ENCODE measurements around the gene CNST. TPM values are rescaled to one million over a fixed set of nuclear protein-coding genes. Genes with fewer than 3 reads are reported as not detected.
"Not testable (repeated sequence)": the region's sequence is repeated elsewhere in the genome, so short reads cannot be mapped to it uniquely, and the experiment has no call there.

The CNST gene
- total and polyA plus RNA-seq, 9 of the 15 experiments (the other 6 are each of a cell fraction or from before 2014, with no cell fraction given) = 17.0 to 55.3 (median 30.8) TPM

DNA sequence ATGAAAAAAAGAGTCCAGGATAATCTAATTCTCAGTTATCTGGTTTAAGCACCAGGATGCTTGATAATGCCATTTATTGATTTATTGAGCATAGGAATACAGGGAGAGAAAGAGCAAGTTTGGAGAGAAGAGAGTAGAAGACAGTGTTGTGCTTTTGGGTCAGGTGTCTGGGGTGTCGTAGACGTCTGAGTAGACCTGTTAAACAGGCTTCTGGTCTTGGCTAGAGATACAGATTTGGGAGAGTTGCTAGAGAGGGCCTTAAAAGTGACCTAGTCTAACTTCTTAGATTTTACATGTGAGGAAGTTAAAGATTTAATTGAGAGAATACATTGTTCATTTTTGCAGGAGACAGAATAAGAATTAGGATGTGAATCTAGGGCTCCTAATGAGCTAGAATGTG is 34.3 kb downstream of the CNST start (continued):
- TF ChIP-seq KDM5B (IDR thresholded peaks at IDR 0.05; ENCODE audit: insufficient replicate concordance, low read depth, low read length) = no peak

DNA sequence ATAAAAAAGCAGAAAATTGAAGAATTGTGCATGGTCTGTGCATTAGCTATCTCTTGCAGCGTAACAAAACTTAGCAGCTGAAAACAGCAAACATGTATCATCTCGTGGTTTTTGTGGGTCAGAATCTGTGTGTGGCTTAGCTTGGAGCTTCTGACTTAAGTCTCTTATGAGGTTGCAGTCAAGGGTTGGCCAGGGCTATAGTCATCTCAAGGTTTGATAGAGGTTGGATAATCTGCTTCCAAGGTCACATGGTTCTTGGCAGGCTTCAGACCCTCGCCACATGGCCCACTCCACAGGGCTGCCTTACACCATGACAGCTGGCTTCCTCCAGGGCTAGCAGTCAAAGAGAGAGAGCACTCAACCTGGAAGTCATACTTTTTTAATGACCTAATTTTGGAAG is 35.9 kb downstream of the CNST start:
- CTCF ChIA-PET (ENCODE audit: low intra/inter-chr PET ratio) = no interaction called here
- no peak for DNase-seq (ENCODE audit: extremely low read depth in 1 of 4, low spot score in 3 of 4)
- H3K9me1 ChIP-seq (ENCODE audit: control insufficient read depth, insufficient read depth, low read length) = no peaks in the 10 kb centered on the region
- intact Hi-C loops (cut with micrococcal nuclease) (loop anchor here (5.0 kb wide), 1 partner anchor 35 kb away; the partner anchor contains the start of genes CNST and TFB2M), in situ Hi-C loops (cut with MboI) (no loop called here)
- H3K4me2 ChIP-seq (ENCODE audit: insufficient read depth, low read length) = no peak overlapping the region
- WGBS (ENCODE audit: insufficient coverage, low coverage, missing lambda C conversion rate) = 80% methylated on average over 3 of the region's 3 CpGs
- no peak overlapping the region for H3K4me3 ChIP-seq
- no peak for FAIRE-seq
- no peak overlapping the region for H3K9ac ChIP-seq (ENCODE audit: insufficient read depth in 1 of 2, low read depth in 2 of 2, low read length in 2 of 2)
- ATAC-seq = no peak
- POLR2A ChIA-PET = interaction anchor here (0.9 to 3.0 kb wide), 3 partner anchors 10 to 48 kb away, joined by 3 to 9 read pairs (median 4); no protein-coding TSS in a partner anchor
- peaks cover 88% of the 10 kb centered on the region for H3K79me2 ChIP-seq (ENCODE audit: control insufficient read depth, insufficient read depth, low read length)
- no peak overlapping the region for H2AFZ ChIP-seq (ENCODE audit: low read depth, low read length)
- H3K4me1 ChIP-seq (replicated peaks in 1 of 2; ENCODE audit: control insufficient read depth in 2 of 2, insufficient read depth in 2 of 2, low read length in 2 of 2) = peaks cover 3 to 4% of the 10 kb centered on the region in 2 experiments; a peak in 2 of 5 replicates
- H3K27me3 ChIP-seq (ENCODE audit: control insufficient read depth in 2 of 2, insufficient read depth in 2 of 2, low read length in 2 of 2) = no peaks in the 10 kb centered on the region
- H3K36me3 ChIP-seq (ENCODE audit: control insufficient read depth, insufficient read depth, low read length) = peaks cover 43% of the 10 kb centered on the region
- H3K27ac ChIP-seq (ENCODE audit: extremely low read depth, low read depth, low read length) = no peak overlapping the region
- no TSS peak for BruUV-seq (replicated peaks)
- H3K9me3 ChIP-seq (replicated peaks; ENCODE audit: control insufficient read depth, insufficient read depth, low read depth, low read length) = no peaks in the 10 kb centered on the region
- no peak for TF ChIP-seq RNF2 (IDR thresholded peaks at IDR 0.05)
- TF ChIP-seq KDM1A (IDR thresholded peaks at IDR 0.05) = 0 out of 4 replicates have a peak, but pooled peaks of 1 of the 2 experiments have one; percentile 14
- no peak for TF ChIP-seq ZNF445 (CRISPR knock-in tag; IDR thresholded peaks at IDR 0.05; ENCODE audit: low read depth)
- H4K20me1 ChIP-seq (replicated peaks; ENCODE audit: control insufficient read depth, insufficient read depth, low read length) = no peaks in the 10 kb centered on the region

DNA sequence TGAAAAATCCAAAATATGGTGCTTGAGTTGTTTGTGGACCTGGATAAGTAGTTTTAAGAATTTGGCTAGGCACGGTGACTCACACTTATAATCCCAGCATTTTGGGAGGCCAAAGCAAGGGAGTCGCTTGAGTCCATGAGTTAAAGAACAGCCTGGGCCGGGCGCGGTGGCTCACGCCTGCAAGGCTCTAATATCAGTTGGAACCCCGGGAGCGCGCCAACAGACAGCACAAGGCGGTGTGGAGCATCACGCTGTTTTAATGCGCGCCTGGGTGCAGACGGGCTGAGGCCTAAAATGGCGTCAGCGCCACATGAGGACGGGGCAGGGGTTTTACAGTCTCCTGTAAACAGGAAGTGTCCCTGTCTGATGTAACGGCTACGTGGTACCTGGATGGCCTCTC is 39.0 kb downstream of the CNST start:
- FAIRE-seq; POLR2A ChIA-PET; H3K27me3 ChIP-seq (ENCODE audit: control insufficient read depth in 2 of 2, insufficient read depth in 2 of 2, low read length in 2 of 2); H3K27ac ChIP-seq (ENCODE audit: extremely low read depth, low read depth, low read length); H3K4me1 ChIP-seq (replicated peaks in 1 of 2; ENCODE audit: control insufficient read depth in 2 of 2, insufficient read depth in 2 of 2, low read length in 2 of 2); H4K20me1 ChIP-seq (replicated peaks; ENCODE audit: control insufficient read depth, insufficient read depth, low read length); intact Hi-C loops (cut with micrococcal nuclease); BruUV-seq (replicated peaks); H3K9me3 ChIP-seq (replicated peaks; ENCODE audit: control insufficient read depth, insufficient read depth, low read depth, low read length); ATAC-seq; in situ Hi-C loops (cut with MboI); DNase-seq (ENCODE audit: extremely low read depth in 1 of 4, low spot score in 3 of 4); H3K9me1 ChIP-seq (ENCODE audit: control insufficient read depth, insufficient read depth, low read length); H2AFZ ChIP-seq (ENCODE audit: low read depth, low read length); H3K4me3 ChIP-seq; CTCF ChIA-PET (ENCODE audit: low intra/inter-chr PET ratio); H3K9ac ChIP-seq (ENCODE audit: insufficient read depth in 1 of 2, low read depth in 2 of 2, low read length in 2 of 2); H3K4me2 ChIP-seq (ENCODE audit: insufficient read depth, low read length): not testable (repeated sequence)
- 98% methylated on average over 17 of the region's 19 CpGs for WGBS (ENCODE audit: insufficient coverage, low coverage, missing lambda C conversion rate)
- H3K79me2 ChIP-seq (ENCODE audit: control insufficient read depth, insufficient read depth, low read length) = peaks cover 87% of the 10 kb centered on the region
- H3K36me3 ChIP-seq (ENCODE audit: control insufficient read depth, insufficient read depth, low read length) = peaks cover 27% of the 10 kb centered on the region

All from K562 (cell line).